ENCODE data around the gene MIPEP.

GRCh38 chr13:23921451-23921888 lies 32.3 kb upstream of the MIPEP start:
- TF ChIP-seq CEBPB (IDR thresholded peaks at IDR 0.05; ENCODE audit: borderline replicate concordance in 1 of 2, low read depth in 2 of 2, low read length in 2 of 2) (no peak), KDM1A (IDR thresholded peaks at IDR 0.05; ENCODE audit: borderline replicate concordance) (no peak), EZH2 (IDR thresholded peaks at IDR 0.05; ENCODE audit: borderline replicate concordance, control insufficient read depth, low read depth, low read length) (no peak), POLR2A (IDR thresholded peaks at IDR 0.05; ENCODE audit: low read depth, low read length) (no peak), SPI1 (IDR thresholded peaks at IDR 0.05; ENCODE audit: borderline replicate concordance, insufficient read depth, low read depth, low read length) (no peak), CBX5 (IDR thresholded peaks at IDR 0.05; ENCODE audit: low read depth) (no peak), CTCF (IDR thresholded peaks at IDR 0.05 in 2 of 3, conservative IDR thresholded peaks at IDR 0.05 in 1 of 3; ENCODE audit: control insufficient read depth in 2 of 3, extremely low read depth in 1 of 3, insufficient read depth in 1 of 3, low read depth in 3 of 3, low read length in 3 of 3) (peak; percentile 57 to 72 (median 58)), FOXM1 (IDR thresholded peaks at IDR 0.05; ENCODE audit: low read depth, low read length) (no peak), SIN3A (IDR thresholded peaks at IDR 0.05; ENCODE audit: low read depth, low read length) (no peak), ZNF687 (IDR thresholded peaks at IDR 0.05) (no peak), EP300 (IDR thresholded peaks at IDR 0.05; ENCODE audit: borderline replicate concordance in 1 of 2, control insufficient read depth in 1 of 2, low read depth in 2 of 2, low read length in 2 of 2) (no peak), ZNF274 (IDR thresholded peaks at IDR 0.05; ENCODE audit: insufficient read depth, insufficient read length) (no peak), HDGF (IDR thresholded peaks at IDR 0.05) (no peak), E4F1 (IDR thresholded peaks at IDR 0.05; ENCODE audit: borderline replicate concordance, partially characterized antibody) (no peak)

All from GM12878 (cell line).